HG03135 (cell line): ENCODE measurements around the gene TYR.
"Not testable (repeated sequence)": the region's sequence is repeated elsewhere in the genome, so short reads cannot be mapped to it uniquely, and the experiment has no call there.

Experiments used
- ATAC-seq: cut with Tn5 transposase; IDR thresholded peaks from one replicate; pipeline ENCODE4 v1.9.1; 2021; ENCODE audit warnings: mild to moderate bottlenecking, moderate library complexity; ENCODE audit not compliant: unreplicated experiment

The TYR gene

GRCh38 chr11:89267660-89268302, 90.1 kb downstream of the TYR start:
- ATAC-seq, result no peak

GRCh38 chr11:89272540-89273088, 94.9 kb downstream of the TYR start:
- not testable (repeated sequence) for ATAC-seq

DNA sequence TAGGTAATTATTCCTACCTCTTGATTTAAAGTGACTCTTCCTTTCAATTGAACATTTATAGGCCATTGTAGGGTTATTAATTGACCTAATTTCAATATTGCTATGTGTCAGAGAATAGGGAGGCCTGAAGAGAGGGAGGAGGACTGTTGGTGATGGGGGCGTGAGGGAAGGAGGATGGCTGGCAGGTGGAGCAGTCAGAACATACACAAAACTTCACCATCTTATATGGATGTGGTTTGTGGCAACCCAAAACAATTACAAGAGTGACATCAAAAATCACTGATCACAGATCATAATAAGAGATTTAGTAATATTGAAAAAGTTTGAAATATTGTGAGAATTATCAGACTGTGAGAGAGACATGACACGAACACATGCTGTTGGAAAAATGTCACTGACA, 95.5 kb downstream of the TYR start:
- ATAC-seq, result not testable (repeated sequence)

GRCh38 chr11:89275966-89276365, 98.3 kb downstream of the TYR start:
- ATAC-seq, result no peak

GRCh38 chr11:89279176-89279575, 101.5 kb downstream of the TYR start:
- ATAC-seq, result no peak

DNA sequence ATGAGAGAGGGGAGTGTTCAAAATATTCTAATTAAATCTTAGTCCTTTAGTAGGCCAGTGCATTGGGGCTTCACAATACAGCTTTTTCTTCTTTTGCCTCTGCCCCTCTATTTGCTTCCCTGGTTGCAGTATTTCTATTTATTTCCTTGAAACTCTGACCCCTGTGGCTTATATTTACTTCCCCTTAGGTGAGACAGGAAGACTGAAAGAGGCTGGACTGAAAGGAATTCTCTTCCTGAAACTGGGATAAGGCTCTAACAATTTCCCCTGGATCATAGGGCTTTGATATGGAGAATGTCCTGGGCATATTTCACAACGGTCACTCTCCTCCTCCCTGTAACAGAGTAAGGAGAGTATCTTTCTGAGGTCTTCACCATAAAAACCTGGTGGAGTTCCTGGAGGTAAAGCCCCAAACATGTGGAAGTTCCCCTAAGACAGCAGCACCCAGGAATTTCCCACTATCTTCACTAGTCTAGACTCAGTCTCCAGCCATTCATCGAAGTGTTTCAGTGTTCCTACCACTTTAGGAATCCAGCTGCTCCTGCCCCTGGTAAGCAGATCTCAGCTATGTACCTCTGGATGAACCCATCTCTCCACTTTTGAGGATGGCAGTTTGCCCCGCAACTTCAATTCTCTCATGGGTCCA, 103.5 kb downstream of the TYR start:
- ATAC-seq, result not testable (repeated sequence)

DNA sequence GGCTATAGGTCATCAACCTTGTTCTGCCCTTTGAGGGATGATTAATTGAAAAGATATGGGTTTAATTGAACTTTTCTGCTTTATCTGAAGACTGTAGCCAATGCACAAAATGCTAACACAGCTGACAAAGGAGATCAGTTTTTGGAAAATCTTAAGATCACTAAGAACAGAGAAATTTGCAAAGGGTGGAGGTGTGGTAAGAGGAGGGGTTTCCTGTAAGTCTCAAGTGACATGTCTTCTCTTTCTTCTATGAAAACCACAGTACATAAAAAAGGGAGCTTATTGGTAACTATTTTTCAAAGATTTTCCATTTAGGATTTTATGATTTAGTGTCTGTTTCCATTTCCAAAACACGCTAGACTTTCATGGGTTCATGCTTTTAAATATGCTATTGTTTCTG, 108.9 kb downstream of the TYR start:
- ATAC-seq, result not testable (repeated sequence)

DNA sequence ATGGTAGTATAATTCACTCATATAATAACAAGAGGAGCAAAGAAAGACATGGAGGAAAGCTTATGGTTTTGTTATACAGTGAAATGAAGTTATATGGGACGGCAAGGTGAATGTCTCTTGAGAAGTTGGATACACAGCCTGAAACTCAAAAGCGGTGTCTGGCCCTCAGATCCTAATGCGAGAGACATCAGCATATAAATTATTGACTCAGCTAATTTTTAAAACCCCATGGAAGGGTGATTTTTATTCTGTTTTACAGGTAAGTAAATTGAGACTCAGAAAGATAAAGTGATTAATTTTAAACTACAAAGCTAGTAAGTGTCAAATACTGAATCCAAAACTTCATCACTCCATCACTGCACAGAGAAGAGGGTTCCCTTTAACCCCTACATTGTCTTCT, 110.3 kb downstream of the TYR start:
- not testable (repeated sequence) for ATAC-seq

DNA sequence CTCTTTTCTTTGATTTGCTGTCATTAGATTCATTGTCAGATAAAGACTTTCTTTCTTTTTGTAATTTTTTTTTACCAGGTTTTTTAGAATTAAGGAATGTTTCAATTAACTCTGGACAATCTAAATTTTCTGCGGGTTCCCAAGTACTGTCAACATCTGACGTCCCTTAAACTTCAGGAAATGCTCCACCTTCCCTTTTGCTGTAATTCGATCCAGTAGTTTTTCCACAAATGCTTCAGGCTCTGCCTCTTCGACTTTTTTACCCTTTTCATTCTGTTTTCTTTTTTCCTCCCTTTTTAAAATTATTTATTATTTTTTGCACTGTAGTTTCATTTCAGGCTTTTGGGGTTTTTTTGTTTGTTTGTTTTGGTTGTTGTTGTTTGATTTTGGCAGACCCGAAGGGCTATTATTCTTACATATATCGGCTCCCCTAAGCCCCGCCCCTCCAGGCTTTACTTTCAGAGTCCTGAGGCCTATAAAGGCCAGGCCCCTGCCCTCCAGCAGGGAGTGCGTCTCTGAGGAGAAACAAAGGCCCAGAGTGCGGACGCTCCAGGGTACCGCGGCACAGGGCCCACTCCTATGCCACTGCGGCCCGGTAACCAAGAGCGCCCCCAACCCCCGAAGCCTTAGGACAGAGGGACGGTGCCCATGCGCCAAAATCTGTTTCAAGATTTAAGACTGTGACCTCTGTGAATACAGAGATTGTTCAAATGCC, 116.4 kb downstream of the TYR start:
- ATAC-seq, result no peak

DNA sequence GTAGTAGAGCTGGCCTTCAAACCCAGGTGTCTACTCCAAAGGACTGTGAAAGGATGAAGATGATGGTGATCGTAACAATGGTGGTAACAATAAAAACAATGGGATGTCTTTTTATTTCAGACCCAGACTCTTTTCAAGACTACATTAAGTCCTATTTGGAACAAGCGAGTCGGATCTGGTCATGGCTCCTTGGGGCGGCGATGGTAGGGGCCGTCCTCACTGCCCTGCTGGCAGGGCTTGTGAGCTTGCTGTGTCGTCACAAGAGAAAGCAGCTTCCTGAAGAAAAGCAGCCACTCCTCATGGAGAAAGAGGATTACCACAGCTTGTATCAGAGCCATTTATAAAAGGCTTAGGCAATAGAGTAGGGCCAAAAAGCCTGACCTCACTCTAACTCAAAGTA, 117.3 kb downstream of the TYR start:
- not testable (repeated sequence) for ATAC-seq

- not testable (repeated sequence) for ATAC-seq
Observed at GRCh38 chr11:89303029-89303428, 125.4 kb downstream of the TYR start.

GRCh38 chr11:89308272-89308671, 130.6 kb downstream of the TYR start:
- ATAC-seq, result not testable (repeated sequence)

DNA sequence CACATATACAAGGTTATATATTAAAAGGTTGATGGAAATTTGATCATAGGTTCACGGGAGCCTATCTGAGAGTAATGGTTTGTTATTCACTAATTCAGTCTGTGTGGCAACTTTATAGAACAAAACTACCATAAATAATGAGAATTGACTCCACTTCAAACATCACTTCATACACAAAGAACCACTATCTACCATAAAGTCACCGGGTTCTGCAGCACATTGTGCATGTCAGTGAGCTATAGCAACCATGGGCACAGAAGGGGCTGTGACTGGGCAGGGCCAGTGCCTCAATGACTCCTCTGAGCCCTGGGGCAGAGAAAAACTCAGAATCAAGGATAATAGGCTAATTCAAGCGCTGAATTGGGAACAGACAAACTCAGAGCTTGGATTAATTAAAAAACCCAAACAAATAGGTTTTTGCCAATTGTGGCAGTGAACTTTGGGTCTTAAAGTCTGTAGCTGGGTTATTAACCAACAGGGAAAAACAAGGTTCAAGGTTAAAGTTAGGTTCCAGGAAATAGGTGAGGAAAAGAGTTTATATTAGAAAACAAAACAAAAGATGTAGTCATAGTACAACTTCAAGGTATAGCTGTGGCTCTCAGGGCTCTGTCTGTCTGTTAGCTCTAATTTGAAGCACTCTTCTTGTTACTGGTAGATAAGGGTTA, 131.8 kb downstream of the TYR start:
- ATAC-seq, result not testable (repeated sequence)

GRCh38 chr11:89310607-89311006, 132.9 kb downstream of the TYR start:
- ATAC-seq, result not testable (repeated sequence)

DNA sequence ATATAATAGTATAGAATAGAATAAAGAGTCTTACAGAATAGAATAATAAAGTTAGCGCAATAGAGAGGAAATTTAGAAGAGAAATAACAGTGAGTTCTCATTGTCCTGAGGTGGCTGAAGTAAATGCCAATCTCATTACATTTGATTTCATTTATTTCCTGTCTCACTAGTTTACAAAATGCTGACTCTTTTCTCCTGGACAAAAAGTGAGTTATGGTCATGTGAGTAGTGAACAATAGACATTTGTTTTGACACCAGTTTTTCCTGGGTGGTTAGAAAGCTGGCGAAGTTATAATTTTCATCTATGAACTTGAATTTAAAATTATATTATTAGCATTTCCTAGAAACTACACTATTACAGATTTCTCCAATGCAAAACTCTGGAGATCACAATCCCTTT, 143.7 kb downstream of the TYR start:
- no peak for ATAC-seq

DNA sequence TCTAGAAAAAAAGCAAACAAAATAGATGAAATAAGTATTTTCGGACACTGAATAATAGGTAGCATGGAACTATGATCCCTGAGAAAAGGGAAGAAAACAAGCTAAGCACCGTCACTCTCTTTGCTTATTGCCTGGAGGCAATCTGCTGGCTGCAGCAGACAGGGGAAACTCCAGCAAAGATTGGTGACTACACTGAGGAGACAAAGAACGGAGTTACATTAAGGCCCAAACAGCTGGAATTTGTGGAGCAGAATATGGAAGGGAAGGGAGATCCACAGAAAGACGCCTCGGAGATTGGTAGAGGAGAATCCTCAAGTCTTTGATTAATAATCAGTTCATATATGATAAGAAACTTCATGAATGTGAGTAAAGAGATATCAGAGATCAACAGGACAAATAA, 150.2 kb downstream of the TYR start:
- ATAC-seq, result no peak

DNA sequence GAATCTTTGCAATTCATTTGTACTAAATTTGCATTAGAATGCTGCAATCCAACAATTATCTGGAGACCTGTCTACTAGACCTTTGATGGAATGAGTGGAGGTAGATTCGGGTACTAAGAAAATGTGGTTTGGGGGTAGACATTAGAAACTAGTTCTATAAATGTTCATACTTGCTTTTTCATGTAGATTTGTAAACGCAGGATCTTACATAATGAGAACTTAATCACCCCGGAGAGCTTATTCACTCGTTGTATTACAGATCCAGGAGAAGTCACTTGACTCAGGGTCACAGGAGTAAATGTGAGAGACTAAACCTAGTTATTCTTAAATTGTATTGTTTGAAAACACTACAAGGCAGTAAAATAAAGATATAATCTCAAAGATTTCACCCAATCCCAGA, 154.3 kb downstream of the TYR start:
- not testable (repeated sequence) for ATAC-seq

GRCh38 chr11:89333704-89334103, 156.0 kb downstream of the TYR start:
- not testable (repeated sequence) for ATAC-seq

DNA sequence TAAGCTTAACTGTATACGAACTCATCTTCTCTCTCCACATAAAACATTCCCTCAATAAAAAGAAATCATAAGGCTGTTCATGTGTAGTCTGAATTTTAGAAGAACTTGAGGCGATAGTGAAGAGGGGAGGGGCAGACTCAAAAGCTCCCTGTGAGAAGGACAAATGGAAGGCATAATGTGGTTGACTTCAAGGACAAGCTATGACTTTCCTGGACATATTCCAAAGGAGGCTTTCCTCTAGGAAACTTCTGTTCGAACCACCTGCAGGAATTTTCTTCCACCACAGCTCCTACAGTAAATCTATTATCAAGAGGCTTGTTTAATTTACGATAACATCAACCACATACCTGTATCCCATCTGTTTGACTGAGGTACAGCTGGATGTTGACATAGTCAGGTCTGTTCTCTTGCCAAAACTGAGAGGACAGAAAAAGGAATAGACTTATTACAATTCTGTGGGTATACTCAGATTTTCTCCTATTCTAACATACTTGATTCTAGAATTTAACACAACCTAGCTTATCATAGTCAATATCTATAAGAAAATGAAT, 159.5 kb downstream of the TYR start:
- not testable (repeated sequence) for ATAC-seq

DNA sequence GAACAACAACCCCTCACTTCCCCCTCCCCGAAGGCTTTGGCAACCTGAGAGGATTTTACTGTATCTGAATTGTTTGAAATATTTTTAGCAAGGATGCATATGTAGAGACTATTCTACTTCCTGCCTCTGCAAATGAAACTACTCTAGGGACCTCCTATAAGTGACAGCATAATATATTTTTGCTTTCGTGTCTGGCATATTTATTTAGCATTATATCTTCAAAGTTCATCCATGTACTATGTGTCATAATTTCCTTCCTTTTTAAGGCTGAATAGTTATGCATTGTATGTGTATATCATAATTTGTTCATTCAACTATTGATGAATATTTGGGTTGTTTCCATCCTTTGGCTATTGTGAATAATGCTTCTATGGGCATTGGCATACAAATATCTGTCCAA, 160.4 kb downstream of the TYR start:
- ATAC-seq, result not testable (repeated sequence)

DNA sequence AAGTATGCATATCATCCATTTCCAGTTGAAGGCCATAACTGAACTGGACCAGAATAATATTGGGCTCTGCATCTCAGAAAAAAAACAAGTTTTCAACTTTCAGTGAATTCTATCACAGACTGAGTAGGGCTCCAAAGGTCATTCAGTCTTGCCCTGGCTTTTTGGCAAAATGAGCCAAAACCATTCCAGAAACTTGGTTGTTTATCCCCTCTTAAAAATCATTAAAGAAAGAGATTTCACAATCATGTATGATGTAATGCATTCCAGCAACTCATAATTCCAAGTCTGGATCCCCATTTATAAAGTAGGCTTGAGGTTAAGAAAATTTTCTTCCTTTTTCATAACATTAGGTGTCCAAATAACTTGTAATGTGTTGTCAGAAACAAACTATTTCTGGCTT, 162.8 kb downstream of the TYR start:
- ATAC-seq, result not testable (repeated sequence)
